Activated CD8-positive, alpha-beta memory T cell treated with anti-CD3 and anti-CD28 coated beads, Interleukin-2, amount 50 U/mL, for 24 hours (primary cell): ENCODE measurements around the gene PLXND1.

ENCODE experiments used
- DNase-seq: peaks from one replicate; pipeline ENCODE4 v3.0.0-alpha.2; 2020; ENCODE audit errors: extremely low read depth

Gene PLXND1

DNA sequence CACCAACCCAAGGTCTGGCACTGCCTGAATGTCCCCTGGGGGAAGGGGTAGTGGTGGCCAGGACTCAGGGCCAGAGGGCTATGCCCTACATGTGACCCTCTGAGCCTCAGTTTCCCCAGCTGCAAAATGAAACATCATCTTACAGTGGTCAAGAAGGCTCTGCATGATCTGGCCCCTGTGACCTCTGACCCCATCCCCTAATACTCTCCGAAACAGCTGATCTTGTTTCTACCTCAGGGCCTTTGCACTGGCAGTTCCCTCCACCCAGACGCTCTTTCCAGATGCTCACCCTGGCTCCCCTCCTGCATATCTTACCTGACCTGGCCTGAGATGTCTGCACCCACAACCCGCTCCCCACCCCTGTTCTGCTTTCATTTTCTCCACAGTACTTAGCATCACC is 21.8 kb downstream of the PLXND1 start:
- DNase-seq, result no peak

DNA sequence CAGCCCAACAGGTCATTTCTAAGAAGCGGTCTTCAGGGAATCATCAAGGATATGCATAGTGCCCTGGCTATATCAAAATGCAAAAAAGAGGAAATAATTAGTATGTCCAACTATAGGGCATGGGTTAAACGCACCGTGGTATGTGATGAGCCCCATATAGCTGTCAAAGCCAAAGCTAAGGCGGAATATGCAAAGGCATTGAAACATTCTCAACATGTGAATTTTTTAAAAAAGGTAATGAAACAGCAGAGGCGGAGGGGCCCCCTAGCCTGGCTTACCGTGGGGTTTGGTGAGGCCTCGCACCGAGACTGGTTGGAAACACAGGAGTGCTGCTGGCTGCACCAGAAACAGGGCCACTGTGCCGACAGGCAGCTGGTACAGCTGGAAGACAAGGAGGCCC is 23.2 kb downstream of the PLXND1 start:
- DNase-seq, result no peak

DNA sequence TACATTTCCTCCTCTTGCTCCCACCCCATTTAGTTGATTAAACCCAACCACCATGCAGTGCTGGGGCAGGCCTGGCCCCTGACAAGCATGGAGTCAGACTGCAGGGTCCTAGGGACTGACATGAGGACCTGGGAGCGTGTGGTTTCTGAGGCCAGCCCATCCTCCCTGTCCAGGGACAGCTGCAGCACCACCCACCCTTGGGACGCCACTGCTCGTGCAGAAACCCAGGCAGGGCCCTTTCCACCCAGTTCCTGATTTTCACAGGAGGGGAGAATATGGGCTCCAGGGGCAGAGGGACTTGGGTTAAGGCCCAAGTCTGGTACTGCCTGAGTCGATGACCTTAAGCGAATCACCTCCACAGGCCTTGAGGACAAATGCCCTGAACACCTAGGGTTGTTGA is 23.7 kb downstream of the PLXND1 start:
- no peak for DNase-seq

DNA sequence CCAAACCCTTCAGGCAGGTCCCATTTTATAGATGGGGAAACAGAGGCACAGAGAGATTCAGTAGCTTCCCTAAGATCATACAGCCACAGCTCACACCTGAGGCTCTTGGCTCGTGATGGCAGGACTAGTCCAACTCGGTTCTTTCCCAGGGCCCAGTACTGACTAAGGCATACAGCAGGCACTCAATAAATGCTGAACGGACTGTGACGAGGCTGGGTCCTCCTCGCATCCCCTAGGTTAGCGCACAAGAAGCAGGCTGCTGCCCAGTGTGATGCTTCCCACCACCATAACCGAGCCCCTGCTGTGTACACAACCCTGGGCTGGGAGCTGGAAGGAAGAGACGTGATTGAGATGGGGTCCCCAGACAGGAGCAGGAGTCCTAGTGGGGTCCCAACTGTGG is 24.9 kb downstream of the PLXND1 start:
- DNase-seq, result no peak

GRCh38 chr3:129579991-129580390 is 26.5 kb downstream of the PLXND1 start:
- DNase-seq, result no peak

DNA sequence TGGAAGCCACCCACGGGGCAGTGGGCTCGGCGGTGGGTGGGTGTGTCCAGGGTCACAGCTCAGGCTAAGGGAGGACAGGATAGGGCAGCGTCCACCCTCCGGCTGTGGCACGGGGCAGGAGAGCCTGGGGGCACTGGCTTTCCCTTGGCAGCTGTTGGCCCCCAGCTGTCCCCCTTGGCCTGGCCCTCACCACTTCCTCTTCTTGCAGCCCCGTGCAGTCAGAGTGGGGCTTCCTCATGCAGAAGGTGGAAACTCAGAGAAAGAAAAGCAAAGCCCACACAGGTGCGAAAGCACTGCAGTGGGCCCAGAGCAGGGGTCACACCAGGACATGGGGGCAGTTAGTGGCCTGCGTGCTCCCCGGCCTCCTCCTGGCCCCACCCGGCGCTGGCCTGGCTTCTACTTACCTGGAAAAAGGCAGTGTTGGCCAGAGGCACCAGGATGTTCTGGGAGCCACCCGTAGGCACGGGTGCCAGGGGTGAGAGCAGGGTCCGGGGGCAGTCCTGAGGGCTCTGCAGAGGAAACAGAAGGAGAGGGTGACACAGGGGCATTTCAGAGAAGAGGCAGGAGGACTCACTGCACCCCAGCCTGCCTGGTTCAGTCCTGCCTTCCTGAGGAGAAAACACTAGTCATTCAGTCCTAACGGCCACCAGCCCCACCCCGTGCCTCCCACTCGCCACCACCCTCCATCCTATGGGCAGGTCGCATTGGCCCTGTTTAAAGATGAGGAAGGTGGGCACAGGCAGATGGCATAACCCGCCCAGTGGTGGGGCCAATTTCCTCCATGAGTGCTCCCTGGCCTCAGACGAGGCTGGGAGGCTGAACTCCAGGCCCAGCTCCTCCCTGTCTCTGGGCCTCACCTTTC is 28.3 kb downstream of the PLXND1 start:
- DNase-seq, result no peak

- no peak for DNase-seq
Observed at GRCh38 chr3:129577366-129577765, 29.1 kb downstream of the PLXND1 start.

DNA sequence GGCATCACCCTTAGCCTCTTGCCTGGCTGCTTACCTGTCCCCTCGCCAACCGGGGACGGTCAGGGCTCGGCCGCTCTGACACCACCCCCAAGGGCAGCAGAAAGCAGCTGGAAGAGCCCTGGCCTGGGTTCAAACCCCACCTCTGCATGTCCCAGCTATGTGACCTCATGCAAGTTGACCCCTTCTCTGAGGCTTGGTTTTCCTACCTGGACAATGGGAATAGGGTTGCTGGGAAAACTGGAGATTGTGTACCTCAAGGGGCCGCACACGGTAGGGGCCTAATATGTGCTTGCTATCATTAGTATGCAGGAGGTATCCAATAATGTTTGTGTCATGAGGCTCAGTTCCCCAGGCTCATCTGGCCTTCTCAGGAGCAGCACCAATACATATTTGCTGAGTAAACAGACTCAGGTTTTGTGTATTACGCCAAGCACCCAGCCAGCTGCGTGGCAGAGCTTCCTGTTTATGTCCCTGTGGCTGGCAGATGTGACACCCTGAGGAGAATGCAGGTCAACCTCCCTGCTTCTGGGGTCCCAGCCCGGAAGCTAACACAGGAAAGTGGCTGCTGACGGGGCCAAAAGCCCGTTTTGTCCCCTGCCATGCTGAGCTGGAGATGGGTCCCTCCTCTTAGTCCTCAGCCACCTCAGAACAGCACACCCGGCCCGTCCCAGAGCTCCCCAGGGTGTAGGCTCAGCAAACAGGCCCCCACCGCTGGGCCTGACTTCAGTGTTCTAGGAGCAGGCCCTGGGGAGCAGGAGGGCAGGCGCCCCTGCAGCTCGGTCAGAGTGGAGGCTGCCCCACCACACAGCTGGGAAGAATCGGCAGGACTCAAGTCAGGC is 29.7 kb downstream of the PLXND1 start:
- peak; percentile 30 for DNase-seq

GRCh38 chr3:129575997-129576384 is 30.5 kb downstream of the PLXND1 start:
- no peak for DNase-seq

GRCh38 chr3:129575233-129575996 is 31.1 kb downstream of the PLXND1 start:
- DNase-seq, result no peak

DNA sequence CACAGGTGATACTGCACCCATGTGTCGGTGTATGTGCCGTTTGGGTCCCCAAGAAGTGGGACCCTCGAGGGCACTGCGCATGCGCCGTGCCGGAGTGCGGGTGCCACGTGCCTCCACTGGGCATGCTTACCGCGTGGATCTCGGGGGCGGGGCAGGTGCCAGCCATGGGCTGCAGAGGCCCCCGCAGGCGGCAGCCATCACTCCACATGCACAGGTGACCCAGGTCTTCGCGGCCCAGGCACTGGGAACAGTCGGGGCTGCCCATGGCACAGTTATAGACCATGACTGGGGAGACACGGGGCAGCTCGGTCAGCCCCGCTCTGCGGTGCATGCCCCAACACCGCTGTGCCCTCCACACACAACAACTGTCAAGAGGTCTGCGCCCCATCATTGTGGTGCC is 32.3 kb downstream of the PLXND1 start:
- no peak for DNase-seq

DNA sequence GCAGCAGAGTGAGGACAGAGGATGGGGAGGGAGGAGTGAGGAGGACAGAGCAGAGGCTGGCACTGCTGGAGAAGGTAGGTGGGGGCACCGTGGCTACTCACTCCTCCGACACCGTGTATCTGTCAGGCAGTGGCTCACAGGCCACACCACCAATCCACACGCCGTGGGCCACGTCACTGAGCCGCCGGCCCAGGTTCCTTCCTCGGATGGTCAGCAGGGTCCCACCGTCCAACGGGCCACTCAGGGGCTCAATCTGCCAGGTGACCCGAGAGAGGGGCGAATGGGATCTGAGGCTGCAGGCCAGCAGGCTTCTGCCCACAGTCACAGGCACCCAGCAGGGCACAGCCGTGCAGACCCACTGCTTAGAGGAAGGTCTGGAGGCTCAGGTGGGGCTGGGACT is 33.0 kb downstream of the PLXND1 start:
- no peak for DNase-seq

DNA sequence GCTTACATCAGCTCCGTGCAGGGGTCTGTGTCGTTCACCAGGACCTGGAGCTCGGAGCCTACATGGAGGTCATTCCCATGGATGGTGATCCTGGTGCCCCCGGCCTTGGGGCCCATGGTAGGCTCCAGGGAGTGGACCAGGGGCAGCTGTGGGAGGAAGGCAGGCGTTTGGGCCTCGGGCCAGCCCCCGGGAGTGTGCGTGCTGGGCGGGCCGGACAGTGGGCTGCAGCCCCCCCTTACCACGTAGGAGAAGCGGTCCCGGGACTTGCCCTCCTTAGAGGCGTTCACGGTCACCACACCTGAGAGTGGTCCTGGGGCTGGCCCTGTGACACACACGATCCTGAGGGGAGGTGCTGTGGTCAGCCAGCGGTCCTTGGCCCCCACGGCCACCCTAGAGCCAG is 33.9 kb downstream of the PLXND1 start:
- DNase-seq, result no peak

GRCh38 chr3:129571605-129572547 is 34.6 kb downstream of the PLXND1 start:
- no peak for DNase-seq

- no peak for DNase-seq
Observed at GRCh38 chr3:129569856-129570255, 36.6 kb downstream of the PLXND1 start.

DNA sequence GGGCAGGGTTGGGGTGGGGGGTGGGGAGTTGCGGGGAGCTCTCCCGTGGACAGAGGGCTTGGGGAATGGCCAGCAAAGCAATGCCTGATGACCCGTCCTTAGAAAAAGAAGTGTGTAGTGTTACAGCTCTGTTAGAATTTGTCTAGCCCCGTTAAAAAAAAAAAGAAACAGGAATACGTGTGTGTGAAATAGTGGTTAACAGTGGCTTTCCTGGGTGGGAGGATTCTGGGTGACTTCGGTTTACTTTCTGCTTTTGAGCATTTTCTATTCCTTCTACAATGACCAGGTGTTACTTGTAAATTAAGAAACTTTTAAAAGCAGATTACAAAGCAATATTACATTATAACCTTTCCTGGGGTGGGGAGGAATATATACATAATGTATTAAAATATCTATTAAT is 38.5 kb downstream of the PLXND1 start:
- DNase-seq, result no peak

- no peak for DNase-seq
Observed at GRCh38 chr3:129567176-129567705, 39.2 kb downstream of the PLXND1 start.

GRCh38 chr3:129565902-129566301 is 40.6 kb downstream of the PLXND1 start:
- DNase-seq, result no peak

GRCh38 chr3:129564981-129565644 is 41.4 kb downstream of the PLXND1 start:
- DNase-seq, result no peak

GRCh38 chr3:129563850-129564535 is 42.5 kb downstream of the PLXND1 start:
- no peak for DNase-seq
